Parathyroid adenoma (tissue), 2 donors: ENCODE measurements around the gene EXOC4.

ENCODE experiments used
- H2AFZ ChIP-seq: fragments of 300-600 bp; sonication (generic); one replicate; pipeline ENCODE4 v1.7.0; 2017; ENCODE audit warnings: antibody characterized with exemption, mild to moderate bottlenecking
- H3K27ac ChIP-seq: fragments of 300-600 bp; sonication (generic); one replicate; pipeline ENCODE4 v1.7.0; 2017
- H3K27me3 ChIP-seq: fragments of 300-600 bp; sonication (generic); one replicate; pipeline ENCODE4 v1.7.0; 2017; ENCODE audit warnings: low read length; ENCODE audit not compliant: control insufficient read depth, insufficient read depth
- H3K36me3 ChIP-seq: fragments of 300-600 bp; sonication (generic); one replicate; pipeline ENCODE4 v1.7.0; 2017; ENCODE audit warnings: low read length; ENCODE audit not compliant: control insufficient read depth, insufficient read depth
- H3K4me1 ChIP-seq: fragments of 300-600 bp; sonication (generic); one replicate; pipeline ENCODE4 v1.7.0; 2017; ENCODE audit warnings: control low read depth
- H3K4me2 ChIP-seq: fragments of 300-600 bp; sonication (generic); one replicate; pipeline ENCODE4 v1.7.0; 2017; ENCODE audit warnings: low read length
- H3K4me3 ChIP-seq: fragments of 300-600 bp; sonication (generic); one replicate; pipeline ENCODE4 v1.7.0; 2017; ENCODE audit warnings: low read depth, low read length
- H3K79me2 ChIP-seq: fragments of 300-600 bp; sonication (generic); one replicate; pipeline ENCODE4 v1.7.0; 2017; ENCODE audit warnings: control low read depth
- H3K9ac ChIP-seq: fragments of 300-600 bp; sonication (generic); one replicate; pipeline ENCODE4 v1.7.0; 2017; ENCODE audit warnings: mild to moderate bottlenecking
- H3K9me3 ChIP-seq: fragments of 300-600 bp; sonication (generic); one replicate; pipeline ENCODE4 v1.7.0; 2017; ENCODE audit warnings: low read length; ENCODE audit not compliant: control insufficient read depth
- TF ChIP-seq, protein P1 (sequence below): fragments of 300-600 bp; sonication (generic); IDR thresholded peaks from one replicate; pipeline ENCODE4 v1.7.0; 2017; ENCODE audit warnings: antibody characterized with exemption, mild to moderate bottlenecking
- donor health status: primary hyperparathyroidism.

Gene EXOC4

GRCh38 chr7:133746847-133747246, 494.0 kb downstream of the EXOC4 start:
- H3K9ac ChIP-seq: no peak overlapping the region
- TF ChIP-seq, protein P1, sequence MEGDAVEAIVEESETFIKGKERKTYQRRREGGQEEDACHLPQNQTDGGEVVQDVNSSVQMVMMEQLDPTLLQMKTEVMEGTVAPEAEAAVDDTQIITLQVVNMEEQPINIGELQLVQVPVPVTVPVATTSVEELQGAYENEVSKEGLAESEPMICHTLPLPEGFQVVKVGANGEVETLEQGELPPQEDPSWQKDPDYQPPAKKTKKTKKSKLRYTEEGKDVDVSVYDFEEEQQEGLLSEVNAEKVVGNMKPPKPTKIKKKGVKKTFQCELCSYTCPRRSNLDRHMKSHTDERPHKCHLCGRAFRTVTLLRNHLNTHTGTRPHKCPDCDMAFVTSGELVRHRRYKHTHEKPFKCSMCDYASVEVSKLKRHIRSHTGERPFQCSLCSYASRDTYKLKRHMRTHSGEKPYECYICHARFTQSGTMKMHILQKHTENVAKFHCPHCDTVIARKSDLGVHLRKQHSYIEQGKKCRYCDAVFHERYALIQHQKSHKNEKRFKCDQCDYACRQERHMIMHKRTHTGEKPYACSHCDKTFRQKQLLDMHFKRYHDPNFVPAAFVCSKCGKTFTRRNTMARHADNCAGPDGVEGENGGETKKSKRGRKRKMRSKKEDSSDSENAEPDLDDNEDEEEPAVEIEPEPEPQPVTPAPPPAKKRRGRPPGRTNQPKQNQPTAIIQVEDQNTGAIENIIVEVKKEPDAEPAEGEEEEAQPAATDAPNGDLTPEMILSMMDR: no peak
- H3K36me3 ChIP-seq: no peaks in the 10 kb centered on the region
- H3K79me2 ChIP-seq: no peaks in the 10 kb centered on the region
- no peaks in the 10 kb centered on the region for H3K27me3 ChIP-seq
- peaks cover 15% of the 10 kb centered on the region for H3K4me1 ChIP-seq
- H3K4me2 ChIP-seq: no peak overlapping the region
- H3K27ac ChIP-seq: no peak overlapping the region
- no peaks in the 10 kb centered on the region for H3K9me3 ChIP-seq
- no peak overlapping the region for H2AFZ ChIP-seq
- H3K4me3 ChIP-seq: no peak overlapping the region

GRCh38 chr7:133748443-133749407, 495.8 kb downstream of the EXOC4 start:
- Histone ChIP-seq H3K4me2 (no peak overlapping the region), H3K79me2 (no peaks in the 10 kb centered on the region), H3K9ac (no peak overlapping the region), H2AFZ (no peak overlapping the region), H3K4me3 (no peak overlapping the region), H3K4me1 (peaks cover 12% of the 10 kb centered on the region), H3K9me3 (no peaks in the 10 kb centered on the region), H3K27ac (peak overlapping the region; percentile 40), H3K36me3 (no peaks in the 10 kb centered on the region), H3K27me3 (no peaks in the 10 kb centered on the region)
- TF ChIP-seq, protein P1: no peak

DNA sequence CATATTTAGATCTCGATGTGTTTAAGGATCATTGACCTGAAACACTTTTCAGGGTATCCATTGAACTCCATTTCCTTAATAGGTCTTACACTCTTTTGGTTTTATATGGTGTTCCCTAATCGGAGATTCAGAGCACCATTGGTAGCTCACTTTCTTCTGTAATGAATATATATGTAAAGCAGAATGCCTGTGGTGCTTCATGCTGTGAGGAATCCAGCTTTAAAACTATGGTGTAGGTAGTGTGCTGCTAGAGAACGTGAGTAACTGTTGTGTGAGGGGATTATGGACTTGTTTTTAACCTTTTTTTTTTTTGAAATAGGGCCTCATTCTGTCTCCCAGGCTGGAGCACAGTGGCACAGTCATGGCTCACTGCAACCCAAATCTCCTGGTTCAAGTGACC, 497.4 kb downstream of the EXOC4 start:
- peaks cover 12% of the 10 kb centered on the region for H3K4me1 ChIP-seq
- H3K36me3 ChIP-seq: no peaks in the 10 kb centered on the region
- H3K9me3 ChIP-seq: no peaks in the 10 kb centered on the region
- H3K79me2 ChIP-seq: no peaks in the 10 kb centered on the region
- H3K4me3 ChIP-seq: no peak overlapping the region
- TF ChIP-seq, protein P1: no peak
- no peak overlapping the region for H3K27ac ChIP-seq
- no peak overlapping the region for H2AFZ ChIP-seq
- no peak overlapping the region for H3K4me2 ChIP-seq
- no peak overlapping the region for H3K9ac ChIP-seq
- H3K27me3 ChIP-seq: no peaks in the 10 kb centered on the region

GRCh38 chr7:133751079-133751478, 498.2 kb downstream of the EXOC4 start:
- TF ChIP-seq, protein P1: no peak
- Histone ChIP-seq H3K79me2 (no peaks in the 10 kb centered on the region), H3K4me2 (no peak overlapping the region)

More at GRCh38 chr7:133751079-133751478, 498.2 kb downstream of the EXOC4 start:
- H3K9me3 ChIP-seq: no peaks in the 10 kb centered on the region
- H3K27ac ChIP-seq: no peak overlapping the region
- H3K4me3 ChIP-seq: no peak overlapping the region
- peaks cover 12% of the 10 kb centered on the region for H3K4me1 ChIP-seq
- no peaks in the 10 kb centered on the region for H3K27me3 ChIP-seq
- H2AFZ ChIP-seq: no peak overlapping the region
- no peak overlapping the region for H3K9ac ChIP-seq
- no peaks in the 10 kb centered on the region for H3K36me3 ChIP-seq
